ENCODE measurements around the gene RAPGEF2. TPM values are rescaled to one million over a fixed set of nuclear protein-coding genes. Genes with fewer than 3 reads are reported as not detected.
"Not testable (repeated sequence)": the region's sequence is repeated elsewhere in the genome, so short reads cannot be mapped to it uniquely, and the experiment has no call there.

The RAPGEF2 gene
- polyA plus RNA-seq, 4 donors = 38.7 to 52.5 (median 46.9) TPM

- no peak for DNase-seq (ENCODE audit: low read depth in 4 of 4, low spot score in 3 of 4)
Measured at GRCh38 chr4:159293811-159294515, 191.1 kb downstream of the RAPGEF2 start.

GRCh38 chr4:159296061-159296460 is 193.2 kb downstream of the RAPGEF2 start:
- DNase-seq (ENCODE audit: low read depth in 4 of 4, low spot score in 3 of 4) = no peak

- DNase-seq (ENCODE audit: low read depth in 4 of 4, low spot score in 3 of 4) = no peak
Measured at GRCh38 chr4:159297091-159297490, 194.2 kb downstream of the RAPGEF2 start.

- DNase-seq (ENCODE audit: low read depth in 4 of 4, low spot score in 3 of 4) = no peak
Measured at GRCh38 chr4:159298502-159298901, 195.6 kb downstream of the RAPGEF2 start.

- DNase-seq (ENCODE audit: low read depth in 4 of 4, low spot score in 3 of 4) = no peak
Measured at GRCh38 chr4:159303435-159303834, 200.6 kb downstream of the RAPGEF2 start.

GRCh38 chr4:159305129-159305528 is 202.2 kb downstream of the RAPGEF2 start:
- DNase-seq (ENCODE audit: low read depth in 4 of 4, low spot score in 3 of 4) = no peak

GRCh38 chr4:159307929-159308328 is 205.1 kb downstream of the RAPGEF2 start:
- DNase-seq (ENCODE audit: low read depth in 4 of 4, low spot score in 3 of 4) = no peak

GRCh38 chr4:159308566-159309340 is 205.9 kb downstream of the RAPGEF2 start:
- DNase-seq (ENCODE audit: low read depth in 4 of 4, low spot score in 3 of 4) = no peak

- no peak for DNase-seq (ENCODE audit: low read depth in 4 of 4, low spot score in 3 of 4)
Measured at GRCh38 chr4:159312236-159312635, 209.4 kb downstream of the RAPGEF2 start.

- DNase-seq (ENCODE audit: low read depth in 4 of 4, low spot score in 3 of 4) = not testable (repeated sequence)
Measured at GRCh38 chr4:159315879-159316278, 213.0 kb downstream of the RAPGEF2 start.

- no peak for DNase-seq (ENCODE audit: low read depth in 4 of 4, low spot score in 3 of 4)
Measured at GRCh38 chr4:159317203-159317602, 214.3 kb downstream of the RAPGEF2 start.

- no peak for DNase-seq (ENCODE audit: low read depth in 4 of 4, low spot score in 3 of 4)
Measured at GRCh38 chr4:159319027-159319426, 216.1 kb downstream of the RAPGEF2 start.

- no peak for DNase-seq (ENCODE audit: low read depth in 4 of 4, low spot score in 3 of 4)
Measured at GRCh38 chr4:159326480-159326879, 223.6 kb downstream of the RAPGEF2 start.

- no peak for DNase-seq (ENCODE audit: low read depth in 4 of 4, low spot score in 3 of 4)
Measured at GRCh38 chr4:159328766-159329165, 225.9 kb downstream of the RAPGEF2 start.

GRCh38 chr4:159334461-159334860 is 231.6 kb downstream of the RAPGEF2 start:
- no peak for DNase-seq (ENCODE audit: low read depth in 4 of 4, low spot score in 3 of 4)

- no peak for DNase-seq (ENCODE audit: low read depth in 4 of 4, low spot score in 3 of 4)
Measured at GRCh38 chr4:159337041-159337440, 234.2 kb downstream of the RAPGEF2 start.

GRCh38 chr4:159341522-159341921 is 238.6 kb downstream of the RAPGEF2 start:
- DNase-seq (ENCODE audit: low read depth in 4 of 4, low spot score in 3 of 4) = no peak

GRCh38 chr4:159342374-159342773 is 239.5 kb downstream of the RAPGEF2 start:
- no peak for DNase-seq (ENCODE audit: low read depth in 4 of 4, low spot score in 3 of 4)

- no peak for DNase-seq (ENCODE audit: low read depth in 4 of 4, low spot score in 3 of 4)
Measured at GRCh38 chr4:159343116-159343515, 240.2 kb downstream of the RAPGEF2 start.

- no peak for DNase-seq (ENCODE audit: low read depth in 4 of 4, low spot score in 3 of 4)
Measured at GRCh38 chr4:159344877-159345276, 242.0 kb downstream of the RAPGEF2 start.

GRCh38 chr4:159346681-159347080 is 243.8 kb downstream of the RAPGEF2 start:
- no peak for DNase-seq (ENCODE audit: low read depth in 4 of 4, low spot score in 3 of 4)

GRCh38 chr4:159347813-159348212 is 244.9 kb downstream of the RAPGEF2 start:
- no peak for DNase-seq (ENCODE audit: low read depth in 4 of 4, low spot score in 3 of 4)
